ENCODE data around the gene EGF.
"Not testable (repeated sequence)": the region's sequence is repeated elsewhere in the genome, so short reads cannot be mapped to it uniquely, and the experiment has no call there.

Gene EGF

GRCh38 chr4:109912706-109913595, at the start of gene EGF:
Gene EGF (plus strand): TSS chr4:109912883. CDS start chr4:109913336, 453 bp downstream.
- DNase-seq (ENCODE audit: low spot score): peak; percentile 15

- DNase-seq (ENCODE audit: low spot score): no peak
These were observed 48.5 kb upstream of the EGF start for GRCh38 chr4:109864134-109864533.

- DNase-seq (ENCODE audit: low spot score): no peak
These were observed 42.6 kb upstream of the EGF start for GRCh38 chr4:109870061-109870460.

GRCh38 chr4:109872065-109872464, 40.6 kb upstream of the EGF start:
- DNase-seq (ENCODE audit: low spot score): no peak

GRCh38 chr4:109872950-109873656, 39.6 kb upstream of the EGF start:
- DNase-seq (ENCODE audit: low spot score): no peak

GRCh38 chr4:109873791-109874514, 38.7 kb upstream of the EGF start:
- DNase-seq (ENCODE audit: low spot score): no peak

- no peak for DNase-seq (ENCODE audit: low spot score)
These were observed 37.6 kb upstream of the EGF start for GRCh38 chr4:109875106-109875505.

- not testable (repeated sequence) for DNase-seq (ENCODE audit: low spot score)
These were observed 37.1 kb upstream of the EGF start for GRCh38 chr4:109875553-109875952.

- no peak for DNase-seq (ENCODE audit: low spot score)
These were observed 35.9 kb upstream of the EGF start for GRCh38 chr4:109876634-109877265.

- no peak for DNase-seq (ENCODE audit: low spot score)
These were observed 35.3 kb upstream of the EGF start for GRCh38 chr4:109877400-109877799.

GRCh38 chr4:109878355-109878754, 34.3 kb upstream of the EGF start:
- no peak for DNase-seq (ENCODE audit: low spot score)

- no peak for DNase-seq (ENCODE audit: low spot score)
These were observed 33.6 kb upstream of the EGF start for GRCh38 chr4:109879081-109879480.

- DNase-seq (ENCODE audit: low spot score): no peak
These were observed 32.9 kb upstream of the EGF start for GRCh38 chr4:109879636-109880314.

- DNase-seq (ENCODE audit: low spot score): no peak
These were observed 26.4 kb upstream of the EGF start for GRCh38 chr4:109886303-109886702.

- DNase-seq (ENCODE audit: low spot score): no peak
These were observed 25.6 kb upstream of the EGF start for GRCh38 chr4:109887071-109887470.

- DNase-seq (ENCODE audit: low spot score): no peak
These were observed 22.6 kb upstream of the EGF start for GRCh38 chr4:109890076-109890475.

GRCh38 chr4:109902559-109903251, 10.0 kb upstream of the EGF start:
- DNase-seq (ENCODE audit: low spot score): no peak

GRCh38 chr4:109908731-109909130, 4.0 kb upstream of the EGF start:
- no peak for DNase-seq (ENCODE audit: low spot score)

GRCh38 chr4:109910256-109910655, 2.4 kb upstream of the EGF start:
- DNase-seq (ENCODE audit: low spot score): no peak

GRCh38 chr4:109913596-109914241, 1.0 kb downstream of the EGF start:
- no peak for DNase-seq (ENCODE audit: low spot score)
